Posterior vena cava (tissue), 2 donors: ENCODE measurements around the gene PAXIP1. TPM values are rescaled to one million over a fixed set of nuclear protein-coding genes. Genes with fewer than 3 reads are reported as not detected.
"Not testable (repeated sequence)": the region's sequence is repeated elsewhere in the genome, so short reads cannot be mapped to it uniquely, and the experiment has no call there.

ENCODE experiments used
- DNase-seq: peaks from one replicate; pipeline ENCODE4 v3.0.0-alpha.2; 2020; ENCODE audit warnings: low spot score
- intact Hi-C, 2 donors: fragments of 100-400 bp; cut with DNase I; formaldehyde crosslinking; loops; one replicate each; pipeline versions ENCODE4 v1.14.1 to v1.14.2; 2022 to 2023
- long read RNA-seq, 2 donors: library from polyadenylated mRNA; unstranded; transcript quantifications; one replicate each; pipeline ENCODE4 v2.0.0, GENCODE V29; 2020 to 2021
- total RNA-seq, 2 donors: library from RNA; stranded (reverse); fragmentation: NEBNext Ultra II Directional; extraction: Animal tissue kit (Norgen Biotek cat#: 25700); gene quantifications; one replicate each; pipeline ENCODE4 v1.2.1, GENCODE V29; 2021
- donor health status: DM: yes; HTN: yes; CAD: no.
- donor health status: DM: yes; HTN: yes; CAD: no.

Gene PAXIP1, protein sequence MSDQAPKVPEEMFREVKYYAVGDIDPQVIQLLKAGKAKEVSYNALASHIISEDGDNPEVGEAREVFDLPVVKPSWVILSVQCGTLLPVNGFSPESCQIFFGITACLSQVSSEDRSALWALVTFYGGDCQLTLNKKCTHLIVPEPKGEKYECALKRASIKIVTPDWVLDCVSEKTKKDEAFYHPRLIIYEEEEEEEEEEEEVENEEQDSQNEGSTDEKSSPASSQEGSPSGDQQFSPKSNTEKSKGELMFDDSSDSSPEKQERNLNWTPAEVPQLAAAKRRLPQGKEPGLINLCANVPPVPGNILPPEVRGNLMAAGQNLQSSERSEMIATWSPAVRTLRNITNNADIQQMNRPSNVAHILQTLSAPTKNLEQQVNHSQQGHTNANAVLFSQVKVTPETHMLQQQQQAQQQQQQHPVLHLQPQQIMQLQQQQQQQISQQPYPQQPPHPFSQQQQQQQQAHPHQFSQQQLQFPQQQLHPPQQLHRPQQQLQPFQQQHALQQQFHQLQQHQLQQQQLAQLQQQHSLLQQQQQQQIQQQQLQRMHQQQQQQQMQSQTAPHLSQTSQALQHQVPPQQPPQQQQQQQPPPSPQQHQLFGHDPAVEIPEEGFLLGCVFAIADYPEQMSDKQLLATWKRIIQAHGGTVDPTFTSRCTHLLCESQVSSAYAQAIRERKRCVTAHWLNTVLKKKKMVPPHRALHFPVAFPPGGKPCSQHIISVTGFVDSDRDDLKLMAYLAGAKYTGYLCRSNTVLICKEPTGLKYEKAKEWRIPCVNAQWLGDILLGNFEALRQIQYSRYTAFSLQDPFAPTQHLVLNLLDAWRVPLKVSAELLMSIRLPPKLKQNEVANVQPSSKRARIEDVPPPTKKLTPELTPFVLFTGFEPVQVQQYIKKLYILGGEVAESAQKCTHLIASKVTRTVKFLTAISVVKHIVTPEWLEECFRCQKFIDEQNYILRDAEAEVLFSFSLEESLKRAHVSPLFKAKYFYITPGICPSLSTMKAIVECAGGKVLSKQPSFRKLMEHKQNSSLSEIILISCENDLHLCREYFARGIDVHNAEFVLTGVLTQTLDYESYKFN
- total RNA-seq = 1 to 10 TPM; 7.0 to 7.4 TPM
- long read RNA-seq, donor 1, partial matches to known transcripts = 1 of 1 reads
- long read RNA-seq, donor 1, other reads (novel, unspliced or antisense) = 0 of 1 reads
- long read RNA-seq, donor 2, partial matches to known transcripts = 7 of 7 reads
- long read RNA-seq, donor 2, other reads (novel, unspliced or antisense) = 0 of 7 reads

DNA sequence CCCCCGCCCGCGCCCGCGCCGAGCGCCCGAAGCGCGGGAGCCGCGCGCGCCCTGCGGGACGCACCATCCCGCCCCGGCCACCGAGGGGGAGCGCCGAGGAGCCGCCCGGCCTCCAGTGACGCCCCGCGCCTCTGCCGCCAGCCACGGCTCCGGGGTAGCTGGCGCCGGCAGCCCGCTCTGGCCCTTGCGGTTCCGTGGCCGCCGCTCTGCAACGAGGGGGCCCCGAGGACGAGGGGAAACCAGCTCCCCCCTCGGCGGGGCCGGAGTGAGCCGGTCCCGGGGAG lies at the start of gene PAXIP1:
TSS of gene PAXIP1 (minus strand) at position 33 of the 284 bp plus-strand sequence. CDS start 195 bp downstream, outside the sequence.
- DNase-seq = no peak

DNA sequence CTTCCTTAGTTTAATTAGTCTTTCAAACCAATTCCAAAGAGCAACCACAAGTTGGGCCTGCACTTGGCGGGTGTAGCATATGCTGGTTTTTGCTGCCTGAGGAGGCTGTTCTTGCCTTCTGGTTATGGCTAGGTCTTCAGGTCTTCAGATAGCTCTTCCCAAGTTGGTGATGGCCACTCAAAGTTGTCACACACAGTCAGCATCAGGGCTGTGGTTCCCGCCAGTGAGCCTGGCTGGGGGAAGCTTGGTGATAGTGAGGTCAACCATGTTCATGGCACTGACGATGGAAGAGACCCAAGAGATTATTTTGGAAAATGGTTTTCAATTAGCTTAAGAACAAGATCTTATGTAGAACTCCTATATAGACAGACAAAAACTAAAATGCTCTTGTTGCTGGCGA lies 48.4 kb upstream of the PAXIP1 start:
- DNase-seq = no peak
- intact Hi-C loops = no loop called here

More for the DNA sequence above, at the start of gene PAXIP1:
- intact Hi-C loops = loop anchor here in 1 of 2 donors (10.0 kb wide), 1 partner anchor 78 kb away; no protein-coding TSS in a partner anchor

DNA sequence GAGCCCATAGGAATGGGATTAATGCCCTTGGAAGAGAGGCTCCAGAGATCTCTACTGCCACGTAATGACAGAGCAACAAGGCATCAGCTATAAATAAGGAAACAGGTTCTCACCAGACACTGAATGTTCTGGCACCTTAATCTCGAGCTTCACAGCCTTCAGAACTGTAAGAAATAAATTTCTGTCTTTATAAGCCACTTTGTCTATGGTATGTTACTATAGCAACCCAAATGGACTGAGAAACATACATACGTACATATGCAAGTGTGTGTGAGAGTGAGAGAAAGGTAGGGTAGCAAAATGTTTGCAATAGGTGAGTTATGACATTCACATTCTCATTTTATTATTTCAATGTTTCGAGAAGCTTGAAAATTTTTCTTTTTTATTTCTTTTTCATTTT lies 45.1 kb upstream of the PAXIP1 start:
- intact Hi-C loops = no loop called here
- no peak for DNase-seq

DNA sequence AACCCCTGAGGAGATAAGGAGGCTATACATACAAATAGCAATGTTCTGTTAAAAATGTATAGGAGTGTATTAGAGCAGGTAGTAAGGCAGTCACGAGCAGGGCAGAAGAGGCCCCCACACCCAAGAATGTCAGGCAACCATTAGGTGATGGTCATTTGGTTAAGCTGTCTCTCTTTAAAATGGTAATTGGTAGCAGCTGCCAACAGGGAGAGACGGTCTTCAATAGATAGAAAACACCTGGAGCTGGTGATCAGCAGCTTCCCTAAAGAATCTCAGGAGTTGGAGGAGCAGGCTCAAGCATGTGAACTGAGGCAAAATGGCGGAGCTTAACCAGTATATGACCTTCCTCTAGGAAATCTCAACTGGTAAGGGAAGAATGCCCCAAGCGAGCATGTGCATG lies 40.8 kb upstream of the PAXIP1 start:
- no peak for DNase-seq
- intact Hi-C loops = no loop called here

DNA sequence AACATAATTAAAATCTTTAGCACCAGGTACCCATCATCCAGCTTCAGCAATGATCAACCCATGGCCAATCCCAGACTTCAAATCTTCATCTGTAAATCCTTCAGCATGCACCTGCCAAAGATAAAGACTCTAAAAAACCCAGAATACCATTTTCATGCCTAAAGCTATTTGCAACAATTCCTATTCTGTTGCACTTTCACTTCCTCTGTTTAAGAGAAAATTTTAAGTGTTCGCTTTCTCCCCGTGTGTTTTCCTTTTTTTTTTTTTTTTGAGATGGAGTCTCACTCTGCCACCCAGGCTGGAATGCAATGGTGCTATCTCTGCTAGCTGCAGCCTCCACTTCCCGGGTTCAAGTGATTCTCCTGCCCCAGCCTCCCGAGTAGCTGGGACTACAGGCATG lies 35.4 kb upstream of the PAXIP1 start:
- intact Hi-C loops = no loop called here
- no peak for DNase-seq

DNA sequence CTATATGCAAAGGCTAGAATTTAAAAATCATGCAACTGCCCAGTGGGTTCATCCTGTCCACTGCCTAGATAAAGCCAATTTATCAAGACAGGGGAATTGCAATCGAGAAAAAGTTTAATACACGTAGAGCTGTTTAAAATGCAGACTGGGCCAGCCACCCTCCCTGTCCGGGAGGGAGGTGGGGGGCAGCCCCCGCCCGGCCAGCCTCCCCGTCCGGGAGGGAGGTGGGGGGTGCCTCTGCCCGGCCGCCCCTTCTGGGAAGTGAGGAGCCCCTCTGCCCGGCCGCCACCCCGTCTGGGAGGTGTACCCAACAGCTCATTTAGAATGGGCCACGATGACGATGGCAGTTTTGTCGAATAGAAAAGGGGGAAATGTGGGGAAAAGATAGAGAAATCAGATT lies 31.6 kb upstream of the PAXIP1 start:
- DNase-seq, intact Hi-C loops: not testable (repeated sequence)

DNA sequence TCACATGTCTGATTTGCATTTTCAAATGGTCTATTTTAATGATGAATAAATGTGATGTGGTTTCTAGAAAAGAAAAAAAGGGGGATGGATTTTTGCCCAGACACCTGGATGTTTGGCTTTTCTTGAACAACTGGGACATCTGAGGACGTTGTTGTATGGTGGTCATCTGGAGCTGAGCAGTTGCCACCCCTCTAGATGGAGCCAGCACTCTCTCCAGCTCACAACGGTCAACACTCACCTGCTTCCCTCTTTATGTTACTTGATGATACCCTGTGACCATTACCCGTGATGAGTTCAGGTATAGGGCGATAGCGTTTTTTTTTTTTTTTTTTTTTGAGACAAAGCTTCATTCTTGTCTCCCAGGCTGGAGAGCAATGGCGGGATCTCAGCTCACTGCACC lies 30.1 kb upstream of the PAXIP1 start:
- no peak for DNase-seq
- intact Hi-C loops = no loop called here

DNA sequence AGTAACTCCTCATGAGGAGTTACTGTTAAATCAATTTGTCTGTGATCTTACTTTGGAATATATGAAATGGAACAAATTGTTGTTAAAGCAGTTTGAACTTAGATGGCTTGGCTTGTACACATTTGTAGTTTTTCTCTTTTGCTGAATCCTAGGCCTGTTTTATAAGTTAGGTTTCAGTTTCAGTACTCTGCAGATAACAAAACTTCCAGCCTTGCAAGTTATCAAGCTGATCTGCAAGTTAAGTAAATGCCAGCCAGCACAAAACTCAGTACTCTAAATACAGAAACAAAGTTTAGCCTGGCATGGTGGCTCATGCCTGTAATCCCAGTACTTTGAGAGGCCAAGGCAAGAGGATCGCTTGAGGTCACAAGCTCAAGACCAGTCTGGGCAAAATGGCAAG lies 25.0 kb upstream of the PAXIP1 start:
- intact Hi-C loops = no loop called here
- DNase-seq = no peak

DNA sequence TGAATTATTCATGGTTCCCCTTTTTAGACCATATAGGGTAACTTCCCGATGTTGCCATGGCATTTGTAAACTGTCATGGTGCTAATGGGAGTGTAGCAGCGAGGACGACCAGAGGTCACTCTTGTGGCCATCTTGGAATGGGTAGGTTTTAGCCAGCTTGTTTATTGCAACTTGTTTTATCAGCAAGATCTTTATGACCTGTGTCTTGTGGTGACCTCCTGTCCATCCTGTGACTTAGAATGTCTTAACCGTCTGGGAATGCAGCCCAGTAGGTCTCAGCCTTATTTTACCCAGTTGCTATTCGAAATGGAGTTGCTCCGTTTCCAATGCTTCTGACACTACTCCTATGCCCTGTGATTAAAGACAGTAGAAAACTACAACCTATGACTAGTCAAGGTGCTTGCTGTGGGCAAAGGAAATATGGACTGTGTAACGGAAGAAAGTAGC lies 18.8 kb upstream of the PAXIP1 start:
- intact Hi-C loops = no loop called here
- no peak for DNase-seq

DNA sequence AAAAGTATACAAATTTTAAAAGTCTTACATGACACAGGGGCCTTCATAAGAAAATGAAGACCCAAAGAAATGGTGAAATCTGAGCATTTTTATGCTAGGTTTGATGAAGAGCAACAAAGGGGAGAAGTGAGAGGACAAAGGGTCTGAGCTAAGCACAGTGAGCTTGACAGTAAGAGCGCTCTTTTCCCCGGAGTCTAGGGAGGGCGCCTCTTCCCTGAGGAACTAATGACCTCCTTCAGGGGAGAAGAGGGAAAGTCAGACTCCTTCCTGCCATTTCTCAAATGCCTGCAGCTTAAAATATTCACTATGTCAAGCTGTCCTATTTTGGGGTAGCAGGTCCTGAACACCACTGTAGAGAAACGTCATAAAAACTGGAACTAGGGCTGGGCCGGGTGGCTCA lies 18.1 kb upstream of the PAXIP1 start:
- intact Hi-C loops = no loop called here
- no peak for DNase-seq

DNA sequence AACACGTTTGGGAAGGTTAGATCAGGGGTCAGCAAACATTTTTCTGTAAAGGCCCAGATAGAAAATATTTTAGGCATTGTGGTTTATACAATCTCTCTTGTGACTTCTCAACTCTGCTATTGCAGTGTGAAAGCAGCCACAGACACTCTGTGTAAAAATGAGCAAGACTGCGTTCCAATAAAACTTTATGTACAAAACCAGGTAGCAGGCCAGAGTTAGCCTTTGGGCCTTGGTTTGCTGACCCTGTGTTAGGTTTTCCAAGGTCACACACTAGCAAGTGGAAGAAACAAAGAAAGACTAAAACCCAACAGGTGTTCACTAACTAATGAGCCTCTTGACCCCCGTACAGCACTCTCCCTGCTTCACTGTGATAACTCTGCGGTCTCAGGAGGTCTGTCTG lies 14.9 kb upstream of the PAXIP1 start:
- intact Hi-C loops = no loop called here
- DNase-seq = no peak

DNA sequence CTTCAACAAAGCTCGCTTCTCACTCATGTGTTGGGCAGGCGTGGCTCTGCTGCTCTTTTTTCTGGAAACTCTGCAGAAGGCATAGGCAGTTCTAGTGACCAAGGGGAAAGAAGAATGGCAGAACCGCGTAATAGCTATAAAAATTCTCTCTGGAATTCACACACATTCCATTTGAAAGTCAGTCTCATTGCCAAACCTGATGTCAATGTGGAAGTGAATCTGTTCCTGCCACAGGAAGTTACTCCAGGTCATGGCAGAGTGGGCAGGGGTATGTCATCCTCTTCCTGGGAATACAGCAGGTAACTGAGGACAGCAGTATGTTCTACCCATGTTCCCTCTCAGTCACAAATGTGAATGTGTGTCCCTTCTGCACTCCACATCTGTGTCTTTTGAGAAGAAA lies 8.2 kb upstream of the PAXIP1 start:
- intact Hi-C loops = no loop called here
- DNase-seq = no peak

DNA sequence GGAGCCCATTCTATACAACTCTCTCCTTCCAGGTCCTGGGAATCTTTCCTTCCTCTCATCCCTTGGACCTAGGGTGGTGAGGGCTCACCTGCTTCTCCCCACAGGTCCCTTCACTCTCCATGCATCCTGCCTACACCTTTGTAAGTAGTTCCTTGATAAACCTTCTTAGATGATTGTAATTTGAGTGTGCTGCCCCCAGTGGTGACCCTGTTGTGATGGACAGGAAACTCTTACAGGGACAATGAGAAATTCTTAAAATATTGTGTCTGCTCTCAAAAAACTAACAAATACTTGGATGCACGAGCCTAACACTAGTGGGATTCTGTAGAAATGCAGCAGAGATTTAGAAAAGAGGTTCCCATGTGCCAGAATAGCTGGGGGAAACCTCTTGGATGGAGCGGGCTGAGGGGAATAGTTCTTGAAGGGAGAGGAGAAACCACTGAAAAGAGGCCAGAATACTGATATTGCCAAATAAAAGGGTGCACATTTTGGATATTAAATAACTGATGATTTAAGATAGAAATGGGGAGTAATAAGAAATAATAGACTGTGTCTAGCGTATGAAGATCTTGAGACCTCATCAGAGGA lies 6.7 kb upstream of the PAXIP1 start:
- intact Hi-C loops = loop anchor here in 1 of 2 donors (10.0 kb wide), 1 partner anchor 85 kb away; no protein-coding TSS in a partner anchor
- DNase-seq = no peak

DNA sequence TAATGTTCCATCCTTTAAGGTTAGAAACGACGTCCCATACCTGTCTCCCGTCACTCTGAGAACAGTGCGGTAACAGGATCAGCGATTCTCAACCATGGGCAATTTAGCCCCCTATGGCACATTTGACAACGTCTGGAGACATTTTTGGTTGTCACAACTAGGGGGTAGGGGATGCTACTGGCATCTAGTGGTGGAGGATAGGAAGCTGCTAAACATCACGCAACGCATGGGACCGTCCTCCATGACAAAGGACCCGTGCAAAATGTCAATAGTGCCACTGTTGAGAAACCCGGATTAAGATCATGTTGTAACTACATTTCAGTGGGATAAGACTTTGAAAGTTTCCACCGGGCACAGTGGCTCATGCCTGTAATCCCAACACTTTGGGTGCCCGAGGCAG lies 5.0 kb upstream of the PAXIP1 start:
- intact Hi-C loops = loop anchor here in 1 of 2 donors (10.0 kb wide), 1 partner anchor 83 kb away; no protein-coding TSS in a partner anchor
- DNase-seq = no peak

DNA sequence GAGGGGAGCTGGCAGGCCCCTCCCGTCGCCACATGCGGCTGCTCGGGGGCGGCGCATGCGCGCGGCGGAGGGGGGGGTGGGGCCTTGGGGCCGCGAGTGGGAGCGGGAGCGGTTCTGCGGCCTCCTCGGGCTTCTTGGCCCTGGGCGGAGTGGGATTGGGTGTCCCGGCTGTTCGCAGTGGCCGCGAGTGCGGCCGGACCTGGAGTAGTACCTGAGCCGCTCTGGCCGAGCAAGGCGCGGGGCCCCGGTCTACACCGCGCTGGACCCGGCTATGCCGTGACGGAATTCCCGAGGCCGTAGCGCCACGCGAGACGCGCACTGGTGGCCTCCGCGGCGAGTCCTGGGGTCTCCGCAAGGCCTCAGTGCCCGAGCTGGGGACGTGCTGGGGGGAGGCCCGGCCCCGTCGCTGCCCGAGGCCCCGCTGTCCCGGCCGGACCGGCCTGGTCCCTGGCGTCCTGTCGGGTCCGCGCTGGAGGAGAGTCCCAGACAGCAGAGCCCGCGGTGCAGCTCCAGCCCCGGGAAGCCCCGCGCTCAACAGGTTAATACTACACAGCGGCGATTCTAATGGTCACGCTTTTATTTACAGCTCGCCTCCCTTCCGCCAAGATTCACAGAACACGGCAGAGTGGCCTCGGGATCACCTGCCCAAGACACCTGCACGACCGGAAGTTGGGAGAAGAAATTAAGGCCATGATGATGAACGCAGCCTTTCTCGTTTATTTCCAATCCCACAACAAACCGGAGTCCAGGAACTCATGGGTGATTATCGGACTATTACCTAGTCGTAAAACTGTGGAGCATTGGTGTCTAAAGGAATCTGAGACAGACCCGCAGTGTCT lies 671 bp upstream of the PAXIP1 start:
- intact Hi-C loops = loop anchor here in 1 of 2 donors (10.0 kb wide), 1 partner anchor 79 kb away; no protein-coding TSS in a partner anchor
- DNase-seq = peak; percentile 93

DNA sequence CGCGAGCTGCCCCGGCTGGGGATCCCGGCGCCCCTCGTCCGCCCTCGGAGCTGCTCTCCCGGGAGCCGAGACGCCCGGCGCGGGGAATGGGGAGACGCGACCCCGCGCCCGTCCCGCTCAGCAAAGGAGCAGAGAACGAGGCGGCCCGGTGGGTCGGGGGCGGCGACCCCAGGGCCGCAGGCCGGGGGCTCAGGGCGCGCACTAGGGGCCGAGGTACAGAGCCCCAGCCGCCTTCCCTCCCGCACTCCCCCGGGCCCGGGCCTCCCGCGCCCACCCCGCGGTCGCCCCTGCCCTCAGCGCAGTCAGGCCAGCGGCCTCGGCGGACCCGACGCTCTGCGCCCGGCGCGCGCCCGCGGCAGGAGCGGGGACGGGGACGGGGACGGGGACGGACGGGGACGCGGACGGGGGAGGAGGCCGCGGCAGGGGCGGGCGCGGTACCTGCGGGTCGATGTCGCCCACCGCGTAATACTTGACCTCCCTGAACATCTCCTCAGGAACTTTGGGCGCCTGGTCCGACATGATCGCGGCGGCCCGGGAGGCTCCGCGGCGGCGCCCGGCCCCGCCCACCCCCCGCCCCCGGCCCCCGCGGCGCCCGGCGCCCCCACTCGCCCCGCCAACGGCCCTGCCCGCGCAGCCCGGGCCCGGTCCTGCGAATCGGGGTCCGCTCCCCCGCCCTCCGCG lies 373 bp downstream of the PAXIP1 start:
- intact Hi-C loops = loop anchor here in 1 of 2 donors (10.0 kb wide), 1 partner anchor 78 kb away; no protein-coding TSS in a partner anchor
- no peak for DNase-seq

DNA sequence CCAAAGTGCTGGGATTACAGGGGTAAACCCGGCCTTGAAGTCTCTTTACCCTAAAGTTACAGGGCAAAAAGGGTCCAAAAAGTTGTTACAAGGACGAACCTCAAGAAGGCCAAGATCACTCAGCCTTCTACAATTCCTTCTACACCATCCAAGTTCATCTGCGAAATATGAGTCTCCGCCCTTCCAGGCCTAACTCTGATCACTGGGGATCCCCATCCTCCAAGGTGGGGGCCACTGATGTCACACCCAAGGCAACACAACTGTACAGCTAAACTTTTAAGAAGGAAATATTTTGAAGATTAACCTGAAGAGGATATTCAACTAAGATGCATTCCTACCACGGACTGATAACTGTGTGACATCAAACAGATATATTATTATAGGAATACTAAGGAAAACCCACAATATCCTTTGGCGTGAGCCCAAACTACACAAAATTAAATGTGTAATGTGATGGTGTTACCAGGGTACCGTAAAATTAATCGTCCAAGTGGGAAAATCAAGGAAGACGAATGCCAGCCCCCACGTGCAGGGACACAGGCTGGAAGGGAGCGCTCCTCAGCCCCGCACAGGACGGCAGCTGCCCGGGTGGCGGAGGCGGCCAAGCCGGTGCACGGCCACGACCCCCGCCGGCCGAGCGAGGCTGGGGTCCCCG lies 1.0 kb downstream of the PAXIP1 start:
- DNase-seq = no peak
- intact Hi-C loops = loop anchor here in 1 of 2 donors (10.0 kb wide), 1 partner anchor 77 kb away; no protein-coding TSS in a partner anchor
